ENCODE measurements around the gene TMOD2. TPM values are rescaled to one million over a fixed set of nuclear protein-coding genes. Genes with fewer than 3 reads are reported as not detected.

Gene TMOD2
- polyA plus RNA-seq, 1 donor (not counting 4 experiments of a cell fraction or from before 2014, with no cell fraction given): 5.2 TPM

GRCh38 chr15:51718219-51718618, 33.2 kb upstream of the TMOD2 start:
- H2AFZ ChIP-seq (ENCODE audit: control insufficient read depth, low read length): no peak overlapping the region
- H3K4me1 ChIP-seq (ENCODE audit: control insufficient read depth, extremely low read depth, insufficient read depth, low read length): no peaks in the 10 kb centered on the region
- H3K4me3 ChIP-seq (ENCODE audit: control insufficient read depth in 2 of 3, extremely low read depth in 1 of 3, insufficient read depth in 2 of 3, low read depth in 1 of 3, low read length in 3 of 3): no peak overlapping the region
- no peak overlapping the region for H3K27ac ChIP-seq (ENCODE audit: control insufficient read depth, insufficient read depth, low read length)
- no peaks in the 10 kb centered on the region for H3K79me2 ChIP-seq (ENCODE audit: control insufficient read depth, insufficient read depth, low read length)
- dilution Hi-C loops (cut with MboI; ENCODE audit: extremely low pct_ligation_motif_present, low sequenced_read_pairs): no loop called here
- TF ChIP-seq EZH2 (IDR thresholded peaks at IDR 0.05; ENCODE audit: low read length) (no peak), CTCF (optimal IDR thresholded peaks at IDR 0.05 in 1 of 3, IDR thresholded peaks at IDR 0.05 in 1 of 3, conservative IDR thresholded peaks at IDR 0.05 in 1 of 3; ENCODE audit: extremely low read depth in 1 of 3, insufficient read depth in 2 of 3, low read length in 3 of 3) (no peak)
- H3K4me2 ChIP-seq (ENCODE audit: control insufficient read depth, extremely low read depth, insufficient read depth, low read depth, low read length): no peak overlapping the region
- no peaks in the 10 kb centered on the region for H3K27me3 ChIP-seq (ENCODE audit: control insufficient read depth, extremely low read depth, insufficient read depth, low read length)
- DNase-seq (ENCODE audit: low read depth, low spot score) (no peak), FAIRE-seq (no peak)
- no peaks in the 10 kb centered on the region for H3K9me3 ChIP-seq (ENCODE audit: control insufficient read depth, low read depth, low read length)
- H4K20me1 ChIP-seq (ENCODE audit: control insufficient read depth, extremely low read depth, insufficient read depth, low read length): no peaks in the 10 kb centered on the region
- no peaks in the 10 kb centered on the region for H3K36me3 ChIP-seq (ENCODE audit: control insufficient read depth in 2 of 2, extremely low read depth in 1 of 2, insufficient read depth in 2 of 2, low read length in 2 of 2)
- H3K9me1 ChIP-seq (ENCODE audit: control insufficient read depth, extremely low read depth, insufficient read depth, low read length): no peaks in the 10 kb centered on the region
- no peak overlapping the region for H3K9ac ChIP-seq (ENCODE audit: control insufficient read depth, extremely low read depth, insufficient read depth, low read length)

GRCh38 chr15:51718746-51719145, 32.7 kb upstream of the TMOD2 start:
- H2AFZ ChIP-seq (ENCODE audit: control insufficient read depth, low read length): no peak overlapping the region
- H4K20me1 ChIP-seq (ENCODE audit: control insufficient read depth, extremely low read depth, insufficient read depth, low read length): no peaks in the 10 kb centered on the region
- no peaks in the 10 kb centered on the region for H3K9me3 ChIP-seq (ENCODE audit: control insufficient read depth, low read depth, low read length)
- no peak overlapping the region for H3K9ac ChIP-seq (ENCODE audit: control insufficient read depth, extremely low read depth, insufficient read depth, low read length)
- H3K79me2 ChIP-seq (ENCODE audit: control insufficient read depth, insufficient read depth, low read length): no peaks in the 10 kb centered on the region
- H3K4me1 ChIP-seq (ENCODE audit: control insufficient read depth, extremely low read depth, insufficient read depth, low read length): no peaks in the 10 kb centered on the region
- FAIRE-seq (no peak), DNase-seq (ENCODE audit: low read depth, low spot score) (no peak)
- no peak overlapping the region for H3K4me2 ChIP-seq (ENCODE audit: control insufficient read depth, extremely low read depth, insufficient read depth, low read depth, low read length)
- dilution Hi-C loops (cut with MboI; ENCODE audit: extremely low pct_ligation_motif_present, low sequenced_read_pairs): no loop called here
- TF ChIP-seq EZH2 (IDR thresholded peaks at IDR 0.05; ENCODE audit: low read length): no peak
- H3K27me3 ChIP-seq (ENCODE audit: control insufficient read depth, extremely low read depth, insufficient read depth, low read length): no peaks in the 10 kb centered on the region
- H3K9me1 ChIP-seq (ENCODE audit: control insufficient read depth, extremely low read depth, insufficient read depth, low read length): no peaks in the 10 kb centered on the region
- H3K4me3 ChIP-seq (ENCODE audit: control insufficient read depth in 2 of 3, extremely low read depth in 1 of 3, insufficient read depth in 2 of 3, low read depth in 1 of 3, low read length in 3 of 3): no peak overlapping the region
- H3K27ac ChIP-seq (ENCODE audit: control insufficient read depth, insufficient read depth, low read length): no peak overlapping the region
- H3K36me3 ChIP-seq (ENCODE audit: control insufficient read depth in 2 of 2, extremely low read depth in 1 of 2, insufficient read depth in 2 of 2, low read length in 2 of 2): no peaks in the 10 kb centered on the region
